DOHH2 (cell line): Measurements from ENCODE around the gene HBE1.

Experiments used
- H3F3A ChIP-seq: fragments of 200-600 bp; sonication (generic), shearing (Covaris generic); 2 replicates; pipeline ENCODE4 v1.6.0; 2016; ENCODE audit warnings: antibody characterized with exemption, mild to moderate bottlenecking; ENCODE audit not compliant: control insufficient read depth, insufficient read depth
- H3K27ac ChIP-seq: fragments of 200-600 bp; sonication (generic); 2 replicates; pipeline ENCODE4 v1.5.1; 2014; ENCODE audit warnings: low read depth, mild to moderate bottlenecking, low read length, moderate library complexity
- H3K27me3 ChIP-seq: fragments of 200-600 bp; sonication (generic); 2 replicates; pipeline ENCODE4 v1.6.1; 2014; ENCODE audit warnings: mild to moderate bottlenecking, low read length, mixed read lengths; ENCODE audit not compliant: control insufficient read depth
- H3K36me3 ChIP-seq: fragments of 200-600 bp; sonication (generic); 2 replicates; pipeline ENCODE4 v1.6.1; 2014; ENCODE audit warnings: mild to moderate bottlenecking, low read length, moderate library complexity, mixed read lengths; ENCODE audit not compliant: control insufficient read depth
- H3K4me1 ChIP-seq: fragments of 200-600 bp; sonication (generic); 2 replicates; pipeline ENCODE4 v1.6.1; 2014; ENCODE audit warnings: mild to moderate bottlenecking, low read length, mixed read lengths; ENCODE audit not compliant: control insufficient read depth
- H3K4me2 ChIP-seq: fragments of 200-600 bp; sonication (generic); 2 replicates; pipeline ENCODE4 v1.6.0; 2014; ENCODE audit warnings: mild to moderate bottlenecking, low read length, moderate library complexity
- H3K4me3 ChIP-seq: fragments of 200-600 bp; sonication (generic); 2 replicates; pipeline ENCODE4 v1.5.1; 2014; ENCODE audit warnings: mild to moderate bottlenecking, low read length, mixed read lengths
- H3K79me2 ChIP-seq: fragments of 200-600 bp; sonication (generic); 2 replicates; pipeline ENCODE4 v1.6.1; 2014; ENCODE audit warnings: mild to moderate bottlenecking, low read length, mixed read lengths; ENCODE audit not compliant: control insufficient read depth
- H3K9me2 ChIP-seq: fragments of 200-600 bp; sonication (generic); replicated peaks from 2 replicates; pipeline ENCODE4 v1.6.1; 2014; ENCODE audit warnings: mild to moderate bottlenecking, low read length, mixed read lengths; ENCODE audit not compliant: control insufficient read depth
- H3K9me3 ChIP-seq: fragments of 200-600 bp; sonication (generic); 2 replicates; pipeline ENCODE4 v1.6.1; 2014; ENCODE audit warnings: antibody characterized with exemption, low read length, mixed read lengths; ENCODE audit not compliant: control insufficient read depth, insufficient read depth
- H4K20me1 ChIP-seq: fragments of 200-600 bp; sonication (generic); 2 replicates; pipeline ENCODE4 v1.6.0; 2014; ENCODE audit warnings: low read depth, mild to moderate bottlenecking, antibody characterized with exemption, low read length, moderate library complexity; ENCODE audit not compliant: control insufficient read depth, insufficient read depth
- EZH2phosphoT487 ChIP-seq: fragments of 200-600 bp; sonication (generic); IDR thresholded peaks from 2 replicates; pipeline ENCODE4 v1.6.1; 2017; ENCODE audit warnings: borderline replicate concordance, mild to moderate bottlenecking, antibody characterized with exemption, low read length, moderate library complexity, mixed read lengths
- TF ChIP-seq, protein P1 (sequence below): fragments of 200-600 bp; sonication (generic); IDR thresholded peaks from one replicate; pipeline ENCODE4 v1.5.1; 2014; ENCODE audit warnings: antibody characterized with exemption, mild to moderate bottlenecking, low read depth, low read length; ENCODE audit not compliant: poor library complexity, severe bottlenecking

HBE1 gene

DNA sequence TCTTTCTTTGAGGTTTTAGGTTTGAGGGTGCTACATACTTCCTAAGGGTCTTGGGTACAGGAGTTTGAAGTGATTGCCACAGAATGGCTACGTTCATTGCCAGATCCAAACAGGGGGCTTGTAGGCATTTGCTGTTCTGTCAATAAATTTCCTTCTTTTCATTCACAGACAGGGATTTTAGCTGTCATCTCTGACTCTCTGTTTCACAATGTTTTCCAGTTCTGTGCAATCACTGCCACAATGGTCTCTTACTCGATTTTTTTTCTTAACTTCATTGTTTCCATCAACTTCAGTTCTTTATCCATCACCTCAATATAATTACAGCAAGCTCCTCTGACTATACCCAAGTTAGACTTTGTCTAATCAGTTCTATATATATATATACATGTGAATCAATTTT is 29.3 kb downstream of the HBE1 start:
- no peak overlapping the region for H3K27ac ChIP-seq
- H3K27me3 ChIP-seq: no peaks in the 10 kb centered on the region
- no peaks in the 10 kb centered on the region for H3K9me3 ChIP-seq
- H3K9me2 ChIP-seq: no peaks in the 10 kb centered on the region
- TF ChIP-seq, protein P1, sequence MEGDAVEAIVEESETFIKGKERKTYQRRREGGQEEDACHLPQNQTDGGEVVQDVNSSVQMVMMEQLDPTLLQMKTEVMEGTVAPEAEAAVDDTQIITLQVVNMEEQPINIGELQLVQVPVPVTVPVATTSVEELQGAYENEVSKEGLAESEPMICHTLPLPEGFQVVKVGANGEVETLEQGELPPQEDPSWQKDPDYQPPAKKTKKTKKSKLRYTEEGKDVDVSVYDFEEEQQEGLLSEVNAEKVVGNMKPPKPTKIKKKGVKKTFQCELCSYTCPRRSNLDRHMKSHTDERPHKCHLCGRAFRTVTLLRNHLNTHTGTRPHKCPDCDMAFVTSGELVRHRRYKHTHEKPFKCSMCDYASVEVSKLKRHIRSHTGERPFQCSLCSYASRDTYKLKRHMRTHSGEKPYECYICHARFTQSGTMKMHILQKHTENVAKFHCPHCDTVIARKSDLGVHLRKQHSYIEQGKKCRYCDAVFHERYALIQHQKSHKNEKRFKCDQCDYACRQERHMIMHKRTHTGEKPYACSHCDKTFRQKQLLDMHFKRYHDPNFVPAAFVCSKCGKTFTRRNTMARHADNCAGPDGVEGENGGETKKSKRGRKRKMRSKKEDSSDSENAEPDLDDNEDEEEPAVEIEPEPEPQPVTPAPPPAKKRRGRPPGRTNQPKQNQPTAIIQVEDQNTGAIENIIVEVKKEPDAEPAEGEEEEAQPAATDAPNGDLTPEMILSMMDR: no peak
- no peak for TF ChIP-seq EZH2phosphoT487
- H3K4me3 ChIP-seq: no peak overlapping the region
- no peaks in the 10 kb centered on the region for H3F3A ChIP-seq
- H3K4me2 ChIP-seq: no peak overlapping the region
- no peaks in the 10 kb centered on the region for H3K79me2 ChIP-seq
- no peaks in the 10 kb centered on the region for H3K36me3 ChIP-seq
- no peaks in the 10 kb centered on the region for H3K4me1 ChIP-seq
- no peaks in the 10 kb centered on the region for H4K20me1 ChIP-seq

- H3K4me2 ChIP-seq: no peak overlapping the region
- no peaks in the 10 kb centered on the region for H3F3A ChIP-seq
- H3K4me3 ChIP-seq: no peak overlapping the region
- H4K20me1 ChIP-seq: no peaks in the 10 kb centered on the region
- no peaks in the 10 kb centered on the region for H3K36me3 ChIP-seq
- no peaks in the 10 kb centered on the region for H3K9me3 ChIP-seq
- TF ChIP-seq, protein P1: no peak
- TF ChIP-seq EZH2phosphoT487: no peak
- H3K4me1 ChIP-seq: no peaks in the 10 kb centered on the region
- no peak overlapping the region for H3K27ac ChIP-seq
- H3K79me2 ChIP-seq: no peaks in the 10 kb centered on the region
- H3K27me3 ChIP-seq: no peaks in the 10 kb centered on the region
- no peaks in the 10 kb centered on the region for H3K9me2 ChIP-seq
These were observed 29.7 kb downstream of the HBE1 start for GRCh38 chr11:5240056-5240455.

DNA sequence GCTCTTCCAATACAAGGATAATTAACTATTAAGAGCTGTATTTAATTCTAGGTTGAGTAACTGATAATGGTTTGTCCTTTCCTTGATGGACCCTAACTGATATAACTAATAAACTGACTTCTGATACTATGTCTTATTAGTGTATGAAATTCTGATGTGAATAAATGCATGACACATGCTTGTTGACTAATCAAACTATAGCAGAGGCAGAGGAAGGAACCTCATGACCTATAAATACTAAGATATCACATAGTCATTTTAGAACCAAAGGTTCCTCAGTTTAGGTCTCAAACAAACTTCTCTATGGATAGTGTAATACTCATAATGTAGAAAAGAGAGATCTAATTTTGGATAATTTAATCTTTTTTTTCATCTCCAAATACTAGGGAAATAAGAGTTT is 30.7 kb downstream of the HBE1 start:
- Histone ChIP-seq H3K27me3 (no peaks in the 10 kb centered on the region), H3K27ac (no peak overlapping the region), H3K4me1 (no peaks in the 10 kb centered on the region), H3K4me2 (no peak overlapping the region), H3K9me2 (no peaks in the 10 kb centered on the region), H3K36me3 (no peaks in the 10 kb centered on the region), H4K20me1 (no peaks in the 10 kb centered on the region), H3K4me3 (no peak overlapping the region), H3F3A (no peaks in the 10 kb centered on the region), H3K79me2 (no peaks in the 10 kb centered on the region), H3K9me3 (no peaks in the 10 kb centered on the region)
- TF ChIP-seq EZH2phosphoT487: no peak
- TF ChIP-seq, protein P1: no peak

DNA sequence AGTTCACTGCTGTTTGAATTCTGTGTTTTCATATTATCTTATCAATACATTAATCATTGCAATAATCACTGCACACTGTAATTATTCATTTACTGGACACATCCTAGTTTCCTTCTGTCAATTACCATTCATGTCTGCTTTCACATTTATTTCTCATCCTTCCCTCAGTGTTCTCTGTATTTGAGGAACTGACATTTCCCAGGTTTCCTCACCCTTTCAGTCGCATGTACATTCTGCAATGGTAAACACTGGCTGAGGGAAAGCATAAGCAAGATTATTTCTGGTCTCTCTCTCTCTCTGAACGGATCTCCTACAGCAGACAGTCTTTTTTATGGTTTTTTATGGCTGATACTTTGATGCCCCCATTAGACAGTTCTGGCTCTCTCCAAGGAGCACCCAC is 31.3 kb downstream of the HBE1 start:
- no peaks in the 10 kb centered on the region for H4K20me1 ChIP-seq
- no peak overlapping the region for H3K4me3 ChIP-seq
- TF ChIP-seq, protein P1: no peak
- no peak for TF ChIP-seq EZH2phosphoT487
- H3K4me1 ChIP-seq: no peaks in the 10 kb centered on the region
- H3K79me2 ChIP-seq: no peaks in the 10 kb centered on the region
- H3K4me2 ChIP-seq: no peak overlapping the region
- H3K27ac ChIP-seq: no peak overlapping the region
- H3F3A ChIP-seq: no peaks in the 10 kb centered on the region
- H3K27me3 ChIP-seq: no peaks in the 10 kb centered on the region
- no peaks in the 10 kb centered on the region for H3K36me3 ChIP-seq
- no peaks in the 10 kb centered on the region for H3K9me2 ChIP-seq
- no peaks in the 10 kb centered on the region for H3K9me3 ChIP-seq
